Measurements from ENCODE around the gene AQP12B.

DNA sequence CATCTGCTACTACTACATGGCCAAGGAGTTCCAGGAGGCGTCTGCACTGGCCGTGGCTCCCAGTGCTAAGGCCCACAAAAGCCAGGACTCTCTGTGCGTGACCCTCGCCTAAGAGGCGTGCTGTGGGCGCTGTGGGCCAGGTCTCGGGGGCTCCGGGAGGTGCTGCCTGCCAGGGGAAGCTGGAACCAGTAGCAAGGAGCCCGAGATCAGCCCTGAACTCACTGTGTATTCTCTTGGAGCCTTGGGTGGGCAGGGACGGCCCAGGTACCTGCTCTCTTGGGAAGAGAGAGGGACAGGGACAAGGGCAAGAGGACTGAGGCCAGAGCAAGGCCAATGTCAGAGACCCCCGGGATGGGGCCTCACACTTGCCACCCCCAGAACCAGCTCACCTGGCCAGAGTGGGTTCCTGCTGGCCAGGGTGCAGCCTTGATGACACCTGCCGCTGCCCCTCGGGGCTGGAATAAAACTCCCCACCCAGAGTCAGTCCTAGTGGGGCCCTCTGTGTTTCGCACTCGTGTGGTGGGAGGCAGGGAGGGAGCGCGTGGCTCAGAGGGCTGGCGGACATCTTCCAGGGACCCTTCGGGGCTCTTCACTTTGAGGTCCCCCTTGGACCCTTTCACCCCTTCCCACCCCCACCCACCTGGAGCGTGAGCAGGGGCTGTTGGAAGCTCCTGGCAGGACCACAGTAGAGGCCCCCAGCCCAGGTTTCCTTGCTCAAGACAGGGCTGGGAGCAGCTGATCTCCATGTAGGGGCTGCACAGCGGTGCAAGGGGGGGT, 51.7 kb downstream of the AQP12B start:
- TF ChIP-seq, protein P1, sequence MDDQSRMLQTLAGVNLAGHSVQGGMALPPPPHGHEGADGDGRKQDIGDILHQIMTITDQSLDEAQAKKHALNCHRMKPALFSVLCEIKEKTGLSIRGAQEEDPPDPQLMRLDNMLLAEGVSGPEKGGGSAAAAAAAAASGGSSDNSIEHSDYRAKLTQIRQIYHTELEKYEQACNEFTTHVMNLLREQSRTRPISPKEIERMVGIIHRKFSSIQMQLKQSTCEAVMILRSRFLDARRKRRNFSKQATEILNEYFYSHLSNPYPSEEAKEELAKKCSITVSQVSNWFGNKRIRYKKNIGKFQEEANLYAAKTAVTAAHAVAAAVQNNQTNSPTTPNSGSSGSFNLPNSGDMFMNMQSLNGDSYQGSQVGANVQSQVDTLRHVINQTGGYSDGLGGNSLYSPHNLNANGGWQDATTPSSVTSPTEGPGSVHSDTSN (CRISPR knock-in tag; IDR thresholded peaks at IDR 0.05), result no peak
- no peak for TF ChIP-seq SETDB1 (IDR thresholded peaks at IDR 0.05; ENCODE audit: insufficient read length, low read length)
- TF ChIP-seq, protein P2, sequence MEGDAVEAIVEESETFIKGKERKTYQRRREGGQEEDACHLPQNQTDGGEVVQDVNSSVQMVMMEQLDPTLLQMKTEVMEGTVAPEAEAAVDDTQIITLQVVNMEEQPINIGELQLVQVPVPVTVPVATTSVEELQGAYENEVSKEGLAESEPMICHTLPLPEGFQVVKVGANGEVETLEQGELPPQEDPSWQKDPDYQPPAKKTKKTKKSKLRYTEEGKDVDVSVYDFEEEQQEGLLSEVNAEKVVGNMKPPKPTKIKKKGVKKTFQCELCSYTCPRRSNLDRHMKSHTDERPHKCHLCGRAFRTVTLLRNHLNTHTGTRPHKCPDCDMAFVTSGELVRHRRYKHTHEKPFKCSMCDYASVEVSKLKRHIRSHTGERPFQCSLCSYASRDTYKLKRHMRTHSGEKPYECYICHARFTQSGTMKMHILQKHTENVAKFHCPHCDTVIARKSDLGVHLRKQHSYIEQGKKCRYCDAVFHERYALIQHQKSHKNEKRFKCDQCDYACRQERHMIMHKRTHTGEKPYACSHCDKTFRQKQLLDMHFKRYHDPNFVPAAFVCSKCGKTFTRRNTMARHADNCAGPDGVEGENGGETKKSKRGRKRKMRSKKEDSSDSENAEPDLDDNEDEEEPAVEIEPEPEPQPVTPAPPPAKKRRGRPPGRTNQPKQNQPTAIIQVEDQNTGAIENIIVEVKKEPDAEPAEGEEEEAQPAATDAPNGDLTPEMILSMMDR (tag by site-specific recombination; IDR thresholded peaks at IDR 0.05), result no peak
- no peak for TF ChIP-seq ZNF174 (tag by site-specific recombination; IDR thresholded peaks at IDR 0.05)
- no peak for TF ChIP-seq ZNF391 (tag by site-specific recombination; IDR thresholded peaks at IDR 0.05; ENCODE audit: borderline replicate concordance, low read depth)
- no peak for TF ChIP-seq ZNF221 (tag by site-specific recombination; IDR thresholded peaks at IDR 0.05; ENCODE audit: borderline replicate concordance)
- TF ChIP-seq ZNF629 (tag by site-specific recombination; IDR thresholded peaks at IDR 0.05), result no peak
- TF ChIP-seq, protein P3, sequence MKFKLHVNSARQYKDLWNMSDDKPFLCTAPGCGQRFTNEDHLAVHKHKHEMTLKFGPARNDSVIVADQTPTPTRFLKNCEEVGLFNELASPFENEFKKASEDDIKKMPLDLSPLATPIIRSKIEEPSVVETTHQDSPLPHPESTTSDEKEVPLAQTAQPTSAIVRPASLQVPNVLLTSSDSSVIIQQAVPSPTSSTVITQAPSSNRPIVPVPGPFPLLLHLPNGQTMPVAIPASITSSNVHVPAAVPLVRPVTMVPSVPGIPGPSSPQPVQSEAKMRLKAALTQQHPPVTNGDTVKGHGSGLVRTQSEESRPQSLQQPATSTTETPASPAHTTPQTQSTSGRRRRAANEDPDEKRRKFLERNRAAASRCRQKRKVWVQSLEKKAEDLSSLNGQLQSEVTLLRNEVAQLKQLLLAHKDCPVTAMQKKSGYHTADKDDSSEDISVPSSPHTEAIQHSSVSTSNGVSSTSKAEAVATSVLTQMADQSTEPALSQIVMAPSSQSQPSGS (tag by site-specific recombination; IDR thresholded peaks at IDR 0.05; ENCODE audit: low read depth), result no peak
- TF ChIP-seq ZNF274 (IDR thresholded peaks at IDR 0.05; ENCODE audit: low read length), result no peak
- TF ChIP-seq ZNF274 (tag by site-specific recombination; IDR thresholded peaks at IDR 0.05; ENCODE audit: borderline replicate concordance), result no peak
- no peak for TF ChIP-seq ZBTB17 (tag by site-specific recombination; IDR thresholded peaks at IDR 0.05)
- TF ChIP-seq, protein P4, sequence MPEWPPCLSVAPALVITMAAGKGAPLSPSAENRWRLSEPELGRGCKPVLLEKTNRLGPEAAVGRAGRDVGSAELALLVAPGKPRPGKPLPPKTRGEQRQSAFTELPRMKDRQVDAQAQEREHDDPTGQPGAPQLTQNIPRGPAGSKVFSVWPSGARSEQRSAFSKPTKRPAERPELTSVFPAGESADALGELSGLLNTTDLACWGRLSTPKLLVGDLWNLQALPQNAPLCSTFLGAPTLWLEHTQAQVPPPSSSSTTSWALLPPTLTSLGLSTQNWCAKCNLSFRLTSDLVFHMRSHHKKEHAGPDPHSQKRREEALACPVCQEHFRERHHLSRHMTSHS (tag by site-specific recombination; IDR thresholded peaks at IDR 0.05), result no peak
- TF ChIP-seq, protein P5, sequence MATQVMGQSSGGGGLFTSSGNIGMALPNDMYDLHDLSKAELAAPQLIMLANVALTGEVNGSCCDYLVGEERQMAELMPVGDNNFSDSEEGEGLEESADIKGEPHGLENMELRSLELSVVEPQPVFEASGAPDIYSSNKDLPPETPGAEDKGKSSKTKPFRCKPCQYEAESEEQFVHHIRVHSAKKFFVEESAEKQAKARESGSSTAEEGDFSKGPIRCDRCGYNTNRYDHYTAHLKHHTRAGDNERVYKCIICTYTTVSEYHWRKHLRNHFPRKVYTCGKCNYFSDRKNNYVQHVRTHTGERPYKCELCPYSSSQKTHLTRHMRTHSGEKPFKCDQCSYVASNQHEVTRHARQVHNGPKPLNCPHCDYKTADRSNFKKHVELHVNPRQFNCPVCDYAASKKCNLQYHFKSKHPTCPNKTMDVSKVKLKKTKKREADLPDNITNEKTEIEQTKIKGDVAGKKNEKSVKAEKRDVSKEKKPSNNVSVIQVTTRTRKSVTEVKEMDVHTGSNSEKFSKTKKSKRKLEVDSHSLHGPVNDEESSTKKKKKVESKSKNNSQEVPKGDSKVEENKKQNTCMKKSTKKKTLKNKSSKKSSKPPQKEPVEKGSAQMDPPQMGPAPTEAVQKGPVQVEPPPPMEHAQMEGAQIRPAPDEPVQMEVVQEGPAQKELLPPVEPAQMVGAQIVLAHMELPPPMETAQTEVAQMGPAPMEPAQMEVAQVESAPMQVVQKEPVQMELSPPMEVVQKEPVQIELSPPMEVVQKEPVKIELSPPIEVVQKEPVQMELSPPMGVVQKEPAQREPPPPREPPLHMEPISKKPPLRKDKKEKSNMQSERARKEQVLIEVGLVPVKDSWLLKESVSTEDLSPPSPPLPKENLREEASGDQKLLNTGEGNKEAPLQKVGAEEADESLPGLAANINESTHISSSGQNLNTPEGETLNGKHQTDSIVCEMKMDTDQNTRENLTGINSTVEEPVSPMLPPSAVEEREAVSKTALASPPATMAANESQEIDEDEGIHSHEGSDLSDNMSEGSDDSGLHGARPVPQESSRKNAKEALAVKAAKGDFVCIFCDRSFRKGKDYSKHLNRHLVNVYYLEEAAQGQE (tag by site-specific recombination; IDR thresholded peaks at IDR 0.05), result no peak
- TF ChIP-seq WT1 (tag by site-specific recombination; IDR thresholded peaks at IDR 0.05), result no peak

Measured in HEK293 (cell line).